NCI-H2081 treated with DMSO at 0.1 percent for 48 hours (cell line): ENCODE data around the gene PDGFA.

Experiments
- DNase-seq: peaks from one replicate; lab custom pipeline; 2025; lab: John Stamatoyannopoulos, UW

PDGFA gene

GRCh38 chr7:516606-517456 lies 2.8 kb downstream of the PDGFA start:
- DNase-seq = no peak

- DNase-seq = no peak
Measured at GRCh38 chr7:516216-516605, 3.4 kb downstream of the PDGFA start.

GRCh38 chr7:515628-516027 lies 4.0 kb downstream of the PDGFA start:
- DNase-seq = no peak

- no peak for DNase-seq
Measured at GRCh38 chr7:514651-515598, 4.7 kb downstream of the PDGFA start.

- no peak for DNase-seq
Measured at GRCh38 chr7:514242-514641, 5.4 kb downstream of the PDGFA start.

- no peak for DNase-seq
Measured at GRCh38 chr7:513521-514166, 6.0 kb downstream of the PDGFA start.

- DNase-seq = no peak
Measured at GRCh38 chr7:512541-513311, 6.9 kb downstream of the PDGFA start.

- DNase-seq = no peak
Measured at GRCh38 chr7:512146-512510, 7.5 kb downstream of the PDGFA start.

GRCh38 chr7:511476-512145 lies 8.0 kb downstream of the PDGFA start:
- no peak for DNase-seq

- no peak for DNase-seq
Measured at GRCh38 chr7:510782-511281, 8.8 kb downstream of the PDGFA start.

- no peak for DNase-seq
Measured at GRCh38 chr7:510131-510481, 9.5 kb downstream of the PDGFA start.

GRCh38 chr7:509426-510130 lies 10.1 kb downstream of the PDGFA start:
- no peak for DNase-seq

GRCh38 chr7:508461-509170 lies 11.0 kb downstream of the PDGFA start:
- DNase-seq = no peak

GRCh38 chr7:507623-508300 lies 11.9 kb downstream of the PDGFA start:
- no peak for DNase-seq

GRCh38 chr7:506921-507622 lies 12.6 kb downstream of the PDGFA start:
- DNase-seq = no peak

GRCh38 chr7:506391-506831 lies 13.2 kb downstream of the PDGFA start:
- no peak for DNase-seq

- DNase-seq = no peak
Measured at GRCh38 chr7:505171-505570, 14.5 kb downstream of the PDGFA start.
